Gastroesophageal sphincter (tissue), 3 donors: ENCODE measurements around the gene CDK4.
A peak's percentile ranks its signal among the peaks of the same experiment; 100 is the strongest.

Source experiments
- CTCF ChIP-seq, 4 experiments: fragments of 200-600 bp in 2 of 4; fragments of 450-650 bp in 2 of 4; sonication (generic) in 1 of 4; IDR thresholded peaks; one replicate each; pipeline ENCODE4 v1.5.1; 2017 to 2019; ENCODE audit warnings: antibody characterized with exemption in 4 of 4, mild to moderate bottlenecking in 2 of 4, moderate library complexity in 2 of 4
- EP300 ChIP-seq: sonication (generic); formaldehyde crosslinking; IDR thresholded peaks from one replicate; pipeline ENCODE4 v1.6.1; 2017; ENCODE audit warnings: antibody characterized with exemption, mild to moderate bottlenecking
- POLR2A ChIP-seq, 2 donors: fragments of 450-650 bp; IDR thresholded peaks; one replicate each; pipeline ENCODE4 v1.6.1; 2017; ENCODE audit warnings: antibody characterized with exemption in 2 of 2, mild to moderate bottlenecking in 2 of 2, moderate library complexity in 1 of 2
- POLR2AphosphoS5 ChIP-seq: sonication (generic); formaldehyde crosslinking; IDR thresholded peaks from one replicate; pipeline ENCODE4 v1.6.1; 2017; ENCODE audit warnings: antibody characterized with exemption

- TF ChIP-seq CTCF (IDR thresholded peaks at IDR 0.05) (peak in 3 of 4 experiments; percentile 24 to 72 (median 42)), POLR2A (IDR thresholded peaks at IDR 0.05) (no peak), POLR2AphosphoS5 (no peak), EP300 (no peak)
These were observed 4.6 kb upstream of the CDK4 start for GRCh38 chr12:57756406-57757341.
